ENCODE data around the gene PRPF18.
"Not testable (repeated sequence)": the region's sequence is repeated elsewhere in the genome, so short reads cannot be mapped to it uniquely, and the experiment has no call there.

PRPF18 gene, protein sequence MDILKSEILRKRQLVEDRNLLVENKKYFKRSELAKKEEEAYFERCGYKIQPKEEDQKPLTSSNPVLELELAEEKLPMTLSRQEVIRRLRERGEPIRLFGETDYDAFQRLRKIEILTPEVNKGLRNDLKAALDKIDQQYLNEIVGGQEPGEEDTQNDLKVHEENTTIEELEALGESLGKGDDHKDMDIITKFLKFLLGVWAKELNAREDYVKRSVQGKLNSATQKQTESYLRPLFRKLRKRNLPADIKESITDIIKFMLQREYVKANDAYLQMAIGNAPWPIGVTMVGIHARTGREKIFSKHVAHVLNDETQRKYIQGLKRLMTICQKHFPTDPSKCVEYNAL

DNA sequence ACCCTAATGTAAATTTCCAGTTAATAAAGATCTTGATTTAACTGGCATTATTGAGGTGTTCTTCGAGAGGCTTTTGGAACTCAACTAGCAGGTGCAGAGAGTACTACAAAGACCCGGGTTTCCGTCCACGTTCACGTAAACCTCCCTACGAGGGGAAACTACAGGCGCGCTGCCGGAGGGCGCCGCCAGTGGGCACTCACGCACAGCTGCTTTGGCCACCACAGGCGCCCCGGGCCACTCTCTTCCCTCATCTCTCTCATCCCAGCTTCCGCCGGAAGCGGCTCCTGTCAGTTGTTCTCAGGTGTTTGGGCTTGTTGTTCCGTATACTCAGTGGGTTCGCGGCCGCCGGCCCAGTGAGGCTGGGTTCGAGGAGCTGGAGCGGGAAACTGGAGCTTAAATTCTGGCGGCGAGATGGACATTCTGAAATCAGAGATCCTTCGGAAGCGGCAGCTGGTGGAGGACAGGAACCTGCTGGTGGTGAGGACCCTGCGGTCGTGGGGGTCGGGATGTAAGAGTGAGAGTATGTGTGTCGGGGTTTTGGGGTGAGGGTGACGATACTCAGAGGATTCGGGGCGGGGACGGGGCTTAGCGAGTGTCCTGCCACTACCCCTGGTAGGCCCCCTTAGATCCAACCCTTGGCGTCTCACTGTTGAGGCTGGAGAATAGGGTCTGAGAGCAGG lies at the start of gene PRPF18:
TSS of gene PRPF18 (plus strand) at position 290 of the 680 bp plus-strand sequence. CDS start at position 412, 122 bp downstream.
- DNase-seq (ENCODE audit: low read depth) = peak; percentile 89

GRCh38 chr10:13537985-13538384 lies 48.8 kb upstream of the PRPF18 start:
- DNase-seq (ENCODE audit: low read depth) = not testable (repeated sequence)

GRCh38 chr10:13542533-13542932 lies 44.2 kb upstream of the PRPF18 start:
- DNase-seq (ENCODE audit: low read depth) = no peak

GRCh38 chr10:13550802-13551201 lies 36.0 kb upstream of the PRPF18 start:
- DNase-seq (ENCODE audit: low read depth) = no peak

GRCh38 chr10:13555884-13556510 lies 30.8 kb upstream of the PRPF18 start:
- no peak for DNase-seq (ENCODE audit: low read depth)

DNA sequence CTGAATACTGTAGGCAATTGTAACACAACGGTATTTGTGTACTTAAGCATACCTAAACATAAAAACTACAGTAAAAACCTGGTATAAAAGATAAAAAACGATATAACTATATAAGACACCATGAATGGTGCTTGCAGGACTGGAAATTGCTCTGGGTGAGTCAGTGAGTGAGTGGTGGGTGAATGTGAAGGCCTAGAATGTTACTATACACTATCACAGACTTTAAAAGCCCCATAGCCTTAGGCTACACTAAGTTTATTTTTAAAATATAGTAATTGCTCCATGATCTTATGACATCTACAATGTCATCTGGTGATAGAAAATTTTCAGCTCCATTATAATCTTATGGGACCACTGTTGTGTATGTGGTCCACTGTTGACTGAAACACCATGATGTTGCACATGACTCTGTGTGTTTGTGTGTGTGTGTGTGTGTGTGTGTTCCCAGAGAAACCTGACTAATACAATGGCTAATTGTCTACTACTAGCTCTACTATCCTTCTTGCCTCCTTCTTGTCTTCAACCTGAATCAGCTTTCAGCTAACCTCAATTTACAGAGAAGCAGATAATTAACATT lies 27.6 kb upstream of the PRPF18 start:
- peak; percentile 30 for DNase-seq (ENCODE audit: low read depth)

DNA sequence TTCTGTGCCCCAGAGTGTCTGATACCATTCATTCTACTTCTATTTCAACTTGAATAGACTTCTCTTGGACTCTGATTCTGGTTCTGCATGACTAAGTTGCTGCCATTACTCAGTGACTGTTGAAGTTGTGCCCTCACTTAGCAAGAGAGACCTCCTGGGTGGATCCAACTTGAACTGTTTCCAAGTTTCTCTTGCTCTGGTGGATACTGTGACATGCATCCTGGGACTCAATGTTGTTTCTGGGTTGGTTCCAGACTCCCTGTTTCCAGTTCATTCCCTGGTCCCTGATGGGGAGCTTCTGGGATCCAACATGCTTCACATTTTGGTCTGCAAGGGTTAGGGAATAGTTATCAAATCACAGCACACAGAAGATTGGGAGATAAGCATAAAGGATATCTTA lies 26.2 kb upstream of the PRPF18 start:
- DNase-seq (ENCODE audit: low read depth) = peak; percentile 87

DNA sequence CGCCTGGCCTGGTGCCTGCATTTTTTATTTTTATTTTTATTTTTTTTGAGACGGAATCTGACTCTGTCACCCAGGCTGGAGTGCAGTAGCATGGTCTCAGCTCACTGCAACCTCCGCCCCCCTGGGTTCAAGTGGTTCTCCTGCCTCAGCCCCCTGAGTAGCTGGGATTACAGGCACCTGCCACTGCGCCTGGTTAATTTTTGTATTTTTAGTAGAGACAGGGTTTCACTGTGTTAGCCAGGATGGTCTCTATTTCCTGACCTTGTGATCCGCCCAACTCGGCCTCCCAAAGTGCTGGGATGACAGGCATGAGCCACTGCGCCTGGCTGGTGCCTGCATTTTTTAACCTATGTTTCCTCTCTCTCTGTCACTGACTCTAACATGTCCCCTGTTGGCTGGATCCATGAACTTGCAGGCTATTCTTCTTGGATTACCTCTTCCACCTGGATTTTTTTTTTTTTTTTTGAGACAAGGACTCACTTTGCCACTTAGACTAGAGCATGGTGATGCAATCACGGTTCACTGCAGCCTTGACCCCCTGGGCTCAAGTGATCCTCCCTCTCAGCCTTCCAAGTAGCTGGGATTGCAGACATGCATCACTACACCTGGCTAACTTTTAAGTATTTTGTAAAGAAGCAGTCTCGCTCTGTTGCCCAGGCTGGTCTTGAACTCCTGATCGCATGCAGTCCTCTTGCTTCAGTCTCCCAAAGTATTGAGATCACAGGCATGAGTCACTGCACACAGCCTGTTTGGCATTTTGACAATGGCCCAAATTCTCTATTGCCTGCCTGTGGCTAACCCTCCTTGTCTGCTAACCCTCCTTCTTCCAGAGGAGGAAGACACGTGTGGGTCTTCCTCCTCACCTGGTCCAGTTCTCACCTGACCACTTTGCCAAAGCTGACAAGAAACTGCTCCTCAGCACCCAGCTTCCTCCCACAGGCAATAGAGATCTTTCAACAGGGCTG lies 23.0 kb upstream of the PRPF18 start:
- DNase-seq (ENCODE audit: low read depth) = peak; percentile 19

DNA sequence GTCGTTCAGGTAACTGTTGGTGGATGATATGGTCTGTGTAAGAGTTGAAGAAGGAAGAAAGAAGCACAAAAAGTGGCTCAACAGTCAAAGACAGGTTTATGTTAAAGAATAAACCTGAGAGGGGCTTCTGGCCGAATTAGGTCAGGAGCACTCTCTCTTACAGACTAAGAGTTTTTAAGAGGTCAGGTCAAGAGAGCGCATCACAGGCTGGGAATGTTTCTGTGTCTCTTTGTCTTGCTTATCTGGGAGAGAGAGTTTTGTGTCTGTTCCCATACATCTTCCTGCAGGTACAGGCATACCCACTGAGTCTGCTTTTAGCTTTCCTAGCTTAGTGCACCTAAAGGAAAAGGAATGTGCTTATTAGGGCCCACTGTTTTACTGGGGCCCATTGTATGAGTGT lies 22.2 kb upstream of the PRPF18 start:
- no peak for DNase-seq (ENCODE audit: low read depth)

DNA sequence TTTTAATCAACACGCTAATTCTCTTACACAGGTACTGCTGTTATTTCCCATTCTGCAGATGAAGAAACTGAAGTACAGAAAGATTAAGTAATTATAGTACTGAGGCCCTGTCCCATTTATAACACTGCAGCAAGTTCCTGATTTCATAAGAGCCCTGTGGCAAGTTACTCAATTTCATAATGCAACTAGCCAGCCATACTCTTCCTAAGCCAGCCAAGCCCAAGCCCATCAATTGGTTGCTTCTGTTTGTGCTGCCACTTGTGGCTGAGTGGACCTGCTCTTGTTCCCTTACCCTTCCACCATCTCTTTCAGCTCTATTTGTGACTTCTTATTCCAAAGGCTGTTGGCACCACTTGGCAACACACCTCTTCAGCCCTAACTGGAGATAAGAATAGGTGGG lies 19.7 kb upstream of the PRPF18 start:
- no peak for DNase-seq (ENCODE audit: low read depth)

- no peak for DNase-seq (ENCODE audit: low read depth)
These were observed 15.2 kb upstream of the PRPF18 start for GRCh38 chr10:13571541-13571940.

GRCh38 chr10:13573960-13574359 lies 12.8 kb upstream of the PRPF18 start:
- no peak for DNase-seq (ENCODE audit: low read depth)

- no peak for DNase-seq (ENCODE audit: low read depth)
These were observed 1.5 kb upstream of the PRPF18 start for GRCh38 chr10:13585195-13585751.

- DNase-seq (ENCODE audit: low read depth) = no peak
These were observed 822 bp upstream of the PRPF18 start for GRCh38 chr10:13585943-13586342.

- DNase-seq (ENCODE audit: low read depth) = peak; percentile 12
These were observed 626 bp downstream of the PRPF18 start for GRCh38 chr10:13587391-13587790.

GRCh38 chr10:13589316-13589715 lies 2.6 kb downstream of the PRPF18 start:
- DNase-seq (ENCODE audit: low read depth) = no peak

DNA sequence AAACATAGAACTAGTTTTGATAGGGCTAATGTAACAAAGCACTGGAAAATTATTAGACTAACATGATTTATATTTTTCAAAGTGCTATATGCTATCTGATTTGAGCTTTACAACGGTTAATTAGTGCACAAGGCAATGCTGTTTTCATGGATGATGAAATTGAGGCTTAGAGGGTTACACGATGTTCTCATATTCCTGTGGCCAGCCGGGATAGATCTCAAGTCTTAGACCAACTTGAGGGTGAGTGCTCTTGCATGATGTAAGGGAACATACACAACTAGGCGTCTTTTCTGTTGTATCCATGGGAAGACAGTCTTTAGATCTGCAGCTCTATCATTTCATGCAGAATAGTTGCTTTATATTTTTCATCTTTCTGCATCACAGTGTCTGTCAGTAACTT lies 4.1 kb downstream of the PRPF18 start:
- no peak for DNase-seq (ENCODE audit: low read depth)

- no peak for DNase-seq (ENCODE audit: low read depth)
These were observed 5.5 kb downstream of the PRPF18 start for GRCh38 chr10:13592306-13592705.

DNA sequence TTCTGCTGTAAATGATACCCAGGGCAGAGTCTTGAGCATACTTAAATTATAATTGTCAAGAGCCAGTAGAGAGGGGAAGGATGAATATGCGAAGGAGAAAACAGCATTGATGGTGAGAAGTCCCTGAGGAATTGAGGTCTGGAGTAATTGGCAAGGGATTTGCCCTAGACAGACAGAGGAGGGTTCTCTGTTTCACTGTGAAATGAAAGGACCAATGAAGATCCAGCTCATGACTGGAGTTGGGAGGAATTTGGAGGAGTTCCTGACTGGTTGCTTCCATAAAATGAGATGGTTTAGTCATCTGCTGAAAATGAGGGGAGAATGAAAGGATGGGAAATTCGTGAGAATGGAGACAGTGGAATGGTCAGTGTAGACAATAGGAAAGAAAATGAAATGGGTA lies 6.8 kb downstream of the PRPF18 start:
- peak; percentile 87 for DNase-seq (ENCODE audit: low read depth)

DNA sequence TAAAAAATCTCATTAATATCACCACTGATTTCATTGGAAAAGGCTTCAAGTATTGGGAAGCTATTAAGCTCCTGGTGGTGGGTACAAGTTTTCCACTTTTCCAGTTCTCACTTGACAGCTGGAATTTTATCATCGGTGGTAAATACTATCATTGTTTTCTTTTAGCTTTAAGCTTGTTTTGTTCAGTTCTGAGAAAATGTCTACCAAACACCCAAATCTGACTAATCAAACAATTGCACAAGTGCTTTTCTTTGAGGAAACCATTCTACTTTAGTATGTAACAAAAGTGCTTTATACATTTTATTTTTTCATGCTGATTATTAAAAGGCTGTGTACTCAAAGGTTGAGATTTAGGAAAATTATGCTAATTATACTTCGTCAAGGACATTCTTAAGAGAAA lies 7.9 kb downstream of the PRPF18 start:
- DNase-seq (ENCODE audit: low read depth) = no peak

DNA sequence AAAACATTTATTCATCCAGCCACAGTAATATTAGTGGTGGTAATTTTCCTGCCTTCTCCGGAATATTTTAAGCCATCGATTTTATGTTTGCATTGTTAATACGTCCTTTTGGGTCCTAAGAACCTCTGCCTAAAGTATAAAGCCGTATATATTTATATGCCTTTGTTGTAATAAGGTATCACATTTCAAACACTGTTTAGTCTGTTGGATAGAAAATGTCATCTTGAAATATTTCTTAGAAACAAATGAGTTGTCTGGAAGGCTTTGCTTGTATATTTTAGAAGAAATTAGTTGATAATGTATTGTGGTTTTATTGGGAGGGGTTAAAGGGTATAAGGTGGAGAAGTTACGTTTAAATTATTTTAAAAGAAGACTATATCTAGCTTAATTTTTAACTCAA lies 11.1 kb downstream of the PRPF18 start:
- DNase-seq (ENCODE audit: low read depth) = no peak

All from EH (cell line).